ENCODE data around the gene PPP1R37. TPM values are rescaled to one million over a fixed set of nuclear protein-coding genes. Genes with fewer than 3 reads are reported as not detected.

The PPP1R37 gene
- total RNA-seq, 1 donor from 2014 or later: 27.7 TPM

Small RNA genes lying within 50 kb of the gene (small RNA-seq; reads per million reads assigned to genes)
- not detected for gene RNU6-611P (ENCODE audit: low replicate concordance)

Other genes with a start within 250 kb of the PPP1R37 start
- gene NECTIN2, start 246.9 kb upstream of the PPP1R37 start, total RNA-seq: 42.0 TPM
- 44.1 TPM for gene TOMM40, start 201.9 kb upstream of the PPP1R37 start, total RNA-seq
- 59.9 TPM for gene APOE, start 187.4 kb upstream of the PPP1R37 start, total RNA-seq
- 11.6 TPM for gene APOC1, start 178.6 kb upstream of the PPP1R37 start, total RNA-seq
- not detected for gene APOC4, start 150.9 kb upstream of the PPP1R37 start, total RNA-seq
- not detected for gene APOC2, start 147.1 kb upstream of the PPP1R37 start, total RNA-seq
- gene CLPTM1, start 137.8 kb upstream of the PPP1R37 start, total RNA-seq: 38.3 TPM
- 9.5 TPM for gene RELB, start 91.7 kb upstream of the PPP1R37 start, total RNA-seq
- gene CLASRP, start 54.1 kb upstream of the PPP1R37 start, total RNA-seq: 24.7 TPM
- gene ZNF296, start 16.7 kb upstream of the PPP1R37 start, total RNA-seq: not detected
- 12.5 TPM for gene GEMIN7, start 13.9 kb upstream of the PPP1R37 start, total RNA-seq
- 1.2 TPM for gene NKPD1, start 67.8 kb downstream of the PPP1R37 start, total RNA-seq
- gene TRAPPC6A, start 85.1 kb downstream of the PPP1R37 start, total RNA-seq: 8.1 TPM
- 10.4 TPM for gene BLOC1S3, start 85.6 kb downstream of the PPP1R37 start, total RNA-seq
- 4.0 TPM for gene EXOC3L2, start 152.2 kb downstream of the PPP1R37 start, total RNA-seq
- 16.0 TPM for gene MARK4, start 158.1 kb downstream of the PPP1R37 start, total RNA-seq
- 4,756 TPM for gene CKM, start 229.7 kb downstream of the PPP1R37 start, total RNA-seq
- gene KLC3, start 247.6 kb downstream of the PPP1R37 start, total RNA-seq: 13.7 TPM